HCT116 (cell line): ENCODE data around the gene TFIP11. TPM values are rescaled to one million over a fixed set of nuclear protein-coding genes. Genes with fewer than 3 reads are reported as not detected.

Source experiments
- ATAC-seq: fragments of 200-7000 bp; cut with Tn5 transposase; 2 replicates; pipeline ENCODE4 v1.9.1; 2020; ENCODE audit warnings: mild to moderate bottlenecking, moderate library complexity
- BruUV-seq: library from RNA; stranded (reverse); fragments of 400-500 nt; replicated peaks from 2 replicates; lab custom pipeline; 2021; lab: Mats Ljungman, UMichigan
- CTCF ChIA-PET: fragments of 300-600 bp; sonication (Branson Sonifier 250); formaldehyde crosslinking; loops from one replicate; lab custom pipeline; 2021; ENCODE audit warnings: antibody characterized with exemption; lab: Charles Lee
- POLR2A ChIA-PET: fragments of 300-600, 350-600 bp; sonication (Branson Sonifier 250); formaldehyde crosslinking; loops from one replicate; lab custom pipeline; 2021; ENCODE audit warnings: antibody characterized with exemption; lab: Charles Lee
- RAD21 ChIA-PET, 2 experiments: fragments of 300-600 bp; sonication (Branson Sonifier 250); formaldehyde crosslinking; loops; one replicate each; lab custom pipeline; 2023; ENCODE audit warnings: low total read pairs in 2 of 2; ENCODE audit not compliant: uncharacterized antibody in 2 of 2, unreplicated experiment in 2 of 2, low non-redundant PET in 1 of 2; lab: Charles Lee
- DNase-seq: peaks from one replicate; pipeline ENCODE4 v3.0.0-alpha.2; 2010; ENCODE audit warnings: low read depth, low spot score
- H2AFZ ChIP-seq: fragments of 200-600 bp; shearing (Covaris generic), sonication (generic); 2 replicates; pipeline ENCODE4 v1.6.1; 2017; ENCODE audit warnings: low read depth, mixed run types, mixed read lengths, antibody characterized with exemption, low read length; ENCODE audit not compliant: poor library complexity, severe bottlenecking
- H3K27ac ChIP-seq: 2 replicates; pipeline ENCODE4 v1.5.1; 2012; ENCODE audit warnings: low read depth, low read length
- H3K27me3 ChIP-seq: fragments of 200-600 bp; sonication (generic); 2 replicates; pipeline ENCODE4 v1.6.1; 2016; ENCODE audit warnings: mixed run types, low read length, mixed read lengths; ENCODE audit not compliant: insufficient read depth
- H3K36me3 ChIP-seq, 2 experiments: fragments of 200-500 bp in 1 of 2; fragments of 200-600 bp in 1 of 2; sonication (Bioruptor generic) in 1 of 2; sonication (generic) in 1 of 2; 2 replicates each; pipeline versions ENCODE4 v1.5.1 to v1.6.1; 2014 to 2016; ENCODE audit warnings: low read length in 2 of 2, inconsistent platforms in 1 of 2, mixed read lengths in 1 of 2, mixed run types in 1 of 2; ENCODE audit not compliant: insufficient read depth in 2 of 2, control insufficient read depth in 1 of 2
- H3K4me1 ChIP-seq, 2 experiments: fragments of 200-600 bp in 1 of 2; sonication (generic) in 1 of 2; 2 replicates each; pipeline versions ENCODE4 v1.5.1 to v1.6.1; 2012 to 2017; ENCODE audit warnings: low read length in 2 of 2, inconsistent platforms in 1 of 2, mild to moderate bottlenecking in 1 of 2, mixed read lengths in 1 of 2, mixed run types in 1 of 2, moderate library complexity in 1 of 2; ENCODE audit not compliant: insufficient read depth in 2 of 2, control insufficient read depth in 1 of 2
- H3K4me2 ChIP-seq: fragments of 200-600 bp; sonication (generic); 2 replicates; pipeline ENCODE4 v1.6.1; 2017; ENCODE audit warnings: mixed run types, low read length, mixed read lengths
- H3K4me3 ChIP-seq, 2 experiments: fragments of 200-600 bp in 1 of 2; sonication (generic) in 1 of 2; replicated peaks in 1 of 2; 2 replicates each; pipeline ENCODE4 v1.5.1; 2011 to 2016; ENCODE audit warnings: low read length in 2 of 2, control low read depth in 1 of 2, low read depth in 1 of 2, mild to moderate bottlenecking in 1 of 2, mixed read lengths in 1 of 2, mixed run types in 1 of 2
- H3K79me2 ChIP-seq: fragments of 200-600 bp; sonication (generic); 2 replicates; pipeline ENCODE4 v1.6.1; 2017; ENCODE audit warnings: mild to moderate bottlenecking, mixed run types, low read length, moderate library complexity, mixed read lengths; ENCODE audit not compliant: insufficient read depth
- H3K9ac ChIP-seq: fragments of 200-600 bp; sonication (generic); 2 replicates; pipeline ENCODE4 v1.6.1; 2016; ENCODE audit warnings: low read length, mixed read lengths
- H3K9me2 ChIP-seq: fragments of 200-600 bp; sonication (generic), shearing (Covaris generic); 2 replicates; pipeline ENCODE4 v1.6.1; 2017; ENCODE audit warnings: mixed run types, mild to moderate bottlenecking, moderate library complexity; ENCODE audit not compliant: insufficient read depth
- H3K9me3 ChIP-seq, 2 experiments: fragments of 200-500 bp in 1 of 2; fragments of 200-600 bp in 1 of 2; sonication (Bioruptor generic) in 1 of 2; sonication (generic) in 1 of 2; 2 replicates each; pipeline ENCODE4 v1.6.1; 2014 to 2017; ENCODE audit warnings: low read length in 2 of 2, mixed read lengths in 2 of 2, inconsistent platforms in 1 of 2, low read depth in 1 of 2, mild to moderate bottlenecking in 1 of 2, mixed run types in 1 of 2, moderate library complexity in 1 of 2; ENCODE audit not compliant: control insufficient read depth in 1 of 2, insufficient read depth in 1 of 2
- H4K20me1 ChIP-seq: fragments of 200-600 bp; sonication (generic), shearing (Covaris generic); 2 replicates; pipeline ENCODE4 v1.6.1; 2017; ENCODE audit warnings: mixed run types, mild to moderate bottlenecking, moderate library complexity; ENCODE audit not compliant: insufficient read depth
- CBX3 ChIP-seq: IDR thresholded peaks from 2 replicates; pipeline ENCODE4 v1.6.1; 2012; ENCODE audit warnings: low read depth
- CEBPB ChIP-seq: IDR thresholded peaks from 2 replicates; pipeline ENCODE4 v1.6.1; 2012; ENCODE audit warnings: low read depth
- EGR1 ChIP-seq: IDR thresholded peaks from 2 replicates; pipeline ENCODE4 v1.6.1; 2012; ENCODE audit warnings: low read depth
- ELF1 ChIP-seq: IDR thresholded peaks from 2 replicates; pipeline ENCODE4 v1.6.1; 2012; ENCODE audit warnings: low read depth, borderline replicate concordance
- EZH2 ChIP-seq: fragments of 200-600 bp; sonication (generic); IDR thresholded peaks from 2 replicates; pipeline ENCODE4 v1.6.1; 2017; ENCODE audit warnings: antibody characterized with exemption, mixed run types
- EZH2phosphoT487 ChIP-seq: fragments of 200-600 bp; IDR thresholded peaks from 2 replicates; pipeline ENCODE4 v1.6.1; 2018; ENCODE audit warnings: antibody characterized with exemption, borderline replicate concordance
- JUND ChIP-seq: IDR thresholded peaks from 2 replicates; pipeline ENCODE4 v1.6.1; 2012
- POLR2A ChIP-seq: IDR thresholded peaks from 2 replicates; pipeline ENCODE4 v1.7.0; 2011; ENCODE audit warnings: borderline replicate concordance; ENCODE audit not compliant: insufficient read depth, insufficient read length; ENCODE audit errors: extremely low read depth
- POLR2AphosphoS5 ChIP-seq: IDR thresholded peaks from 2 replicates; pipeline ENCODE4 v1.6.1; 2011; ENCODE audit warnings: mild to moderate bottlenecking, low read depth, low read length, moderate library complexity
- SIN3A ChIP-seq: IDR thresholded peaks from 2 replicates; pipeline ENCODE4 v1.6.1; 2012; ENCODE audit warnings: low read depth
- SRF ChIP-seq: IDR thresholded peaks from 2 replicates; pipeline ENCODE4 v1.6.1; 2012; ENCODE audit warnings: low read depth
- YY1 ChIP-seq: IDR thresholded peaks from 2 replicates; pipeline ENCODE4 v1.6.1; 2011; ENCODE audit warnings: low read length, low read depth, moderate library complexity, mild to moderate bottlenecking; ENCODE audit not compliant: insufficient replicate concordance; ENCODE audit errors: extremely low read depth
- ZNF274 ChIP-seq: fragments of 200-500 bp; sonication (Bioruptor generic); IDR thresholded peaks from 2 replicates; pipeline ENCODE4 v1.6.1; 2014; ENCODE audit warnings: mild to moderate bottlenecking, low read depth, low read length, inconsistent platforms
- intact Hi-C: fragments of 100-400 bp; cut with micrococcal nuclease; formaldehyde crosslinking; loops from 2 replicates; pipeline ENCODE4 v1.10.0; 2022
- total RNA-seq: library from RNA; stranded (reverse); gene quantifications from one replicate; pipeline ENCODE4 v1.2.1, GENCODE V29; 2021; ENCODE audit not compliant: unreplicated experiment
- TF ChIP-seq, protein P1 (sequence below): IDR thresholded peaks from 2 replicates; pipeline ENCODE4 v1.6.1; 2012
- TF ChIP-seq, protein P2 (sequence below): IDR thresholded peaks from 2 replicates; pipeline ENCODE4 v1.6.1; 2011; ENCODE audit warnings: mild to moderate bottlenecking, low read length, moderate library complexity; ENCODE audit not compliant: insufficient replicate concordance; ENCODE audit errors: extremely low read depth
- TF ChIP-seq, protein P3 (sequence below): IDR thresholded peaks from 2 replicates; pipeline ENCODE4 v1.6.1; 2012; ENCODE audit warnings: low read depth

TFIP11 gene
- total RNA-seq, 1 experiment from 2014 or later = 28.1 TPM

DNA sequence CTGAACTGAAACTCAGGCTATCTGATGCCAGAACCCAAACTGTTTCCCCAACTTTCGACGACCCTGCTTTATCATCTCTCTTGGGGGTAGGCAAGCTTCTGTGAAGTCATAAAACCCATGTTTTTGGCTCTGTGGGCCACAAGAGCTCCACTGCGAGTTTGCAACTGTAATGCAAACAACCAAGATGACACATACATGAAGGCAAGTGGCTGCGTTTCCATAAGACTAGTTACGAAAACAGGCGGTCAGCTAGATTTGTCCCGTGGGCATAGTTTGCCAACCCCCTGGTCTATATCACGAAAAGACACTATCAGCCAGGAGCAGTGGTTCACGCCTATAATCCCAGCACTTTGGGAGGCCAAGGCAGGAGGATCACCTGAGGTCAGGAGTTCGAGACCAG lies 40.2 kb upstream of the TFIP11 start:
- Histone ChIP-seq H3K36me3 (no peaks in the 10 kb centered on the region), H3K4me3 (no peak overlapping the region), H3K4me2 (no peak overlapping the region), H3K9me2 (no peaks in the 10 kb centered on the region), H3K79me2 (no peaks in the 10 kb centered on the region), H3K4me1 (peaks cover 13 to 17% of the 10 kb centered on the region in 2 experiments), H2AFZ (no peak overlapping the region), H3K27ac (no peak overlapping the region), H3K9me3 (no peaks in the 10 kb centered on the region), H4K20me1 (no peaks in the 10 kb centered on the region), H3K9ac (no peak overlapping the region), H3K27me3 (no peaks in the 10 kb centered on the region)
- POLR2A ChIA-PET = no interaction called here
- ATAC-seq (no peak), DNase-seq (no peak)
- TF ChIP-seq EGR1 (no peak), JUND (no peak)
- intact Hi-C loops = no loop called here
- BruUV-seq = no TSS peak
- RAD21 ChIA-PET = no interaction called here
- CTCF ChIA-PET = no interaction called here

DNA sequence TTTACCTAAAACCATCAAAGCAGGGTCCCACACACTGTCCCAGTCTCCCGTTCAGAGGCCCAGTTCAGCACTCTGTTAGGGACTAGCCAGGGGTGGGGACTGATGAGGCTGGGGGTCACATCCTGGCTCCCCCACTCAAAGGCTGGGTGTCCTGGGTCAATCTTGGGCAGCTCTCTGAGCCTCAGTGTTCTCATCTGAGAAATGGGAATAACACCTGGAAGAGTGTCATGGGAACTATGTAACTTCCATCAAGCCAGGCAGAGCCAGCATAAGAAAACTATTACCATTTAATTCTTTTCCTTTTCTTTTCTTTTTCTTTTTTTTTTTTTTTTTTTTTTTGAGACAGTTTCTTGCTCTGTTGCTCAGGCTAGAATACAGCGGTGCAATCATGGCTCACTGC lies 39.3 kb upstream of the TFIP11 start:
- BruUV-seq = no TSS peak
- CTCF ChIA-PET = no interaction called here
- no peak for ATAC-seq
- Histone ChIP-seq H3K9ac (no peak overlapping the region), H3K9me2 (no peaks in the 10 kb centered on the region), H4K20me1 (no peaks in the 10 kb centered on the region), H3K9me3 (no peaks in the 10 kb centered on the region), H3K4me3 (no peak overlapping the region), H3K4me1 (peaks cover 13 to 17% of the 10 kb centered on the region in 2 experiments), H2AFZ (no peak overlapping the region), H3K27ac (no peak overlapping the region), H3K79me2 (no peaks in the 10 kb centered on the region), H3K4me2 (no peak overlapping the region), H3K36me3 (no peaks in the 10 kb centered on the region), H3K27me3 (no peaks in the 10 kb centered on the region)
- no peak for DNase-seq
- POLR2A ChIA-PET = no interaction called here
- intact Hi-C loops = no loop called here
- RAD21 ChIA-PET = no interaction called here
- TF ChIP-seq EZH2phosphoT487 (no peak), CBX3 (no peak), SIN3A (no peak), CEBPB (no peak), SRF (no peak), ZNF274 (no peak), YY1 (no peak), ELF1 (no peak), JUND (no peak), POLR2A (no peak), POLR2AphosphoS5 (no peak), EGR1 (no peak), EZH2 (no peak)
- TF ChIP-seq, protein P1, sequence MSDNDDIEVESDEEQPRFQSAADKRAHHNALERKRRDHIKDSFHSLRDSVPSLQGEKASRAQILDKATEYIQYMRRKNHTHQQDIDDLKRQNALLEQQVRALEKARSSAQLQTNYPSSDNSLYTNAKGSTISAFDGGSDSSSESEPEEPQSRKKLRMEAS = no peak
- TF ChIP-seq, protein P2, sequence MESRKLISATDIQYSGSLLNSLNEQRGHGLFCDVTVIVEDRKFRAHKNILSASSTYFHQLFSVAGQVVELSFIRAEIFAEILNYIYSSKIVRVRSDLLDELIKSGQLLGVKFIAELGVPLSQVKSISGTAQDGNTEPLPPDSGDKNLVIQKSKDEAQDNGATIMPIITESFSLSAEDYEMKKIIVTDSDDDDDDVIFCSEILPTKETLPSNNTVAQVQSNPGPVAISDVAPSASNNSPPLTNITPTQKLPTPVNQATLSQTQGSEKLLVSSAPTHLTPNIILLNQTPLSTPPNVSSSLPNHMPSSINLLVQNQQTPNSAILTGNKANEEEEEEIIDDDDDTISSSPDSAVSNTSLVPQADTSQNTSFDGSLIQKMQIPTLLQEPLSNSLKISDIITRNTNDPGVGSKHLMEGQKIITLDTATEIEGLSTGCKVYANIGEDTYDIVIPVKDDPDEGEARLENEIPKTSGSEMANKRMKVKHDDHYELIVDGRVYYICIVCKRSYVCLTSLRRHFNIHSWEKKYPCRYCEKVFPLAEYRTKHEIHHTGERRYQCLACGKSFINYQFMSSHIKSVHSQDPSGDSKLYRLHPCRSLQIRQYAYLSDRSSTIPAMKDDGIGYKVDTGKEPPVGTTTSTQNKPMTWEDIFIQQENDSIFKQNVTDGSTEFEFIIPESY = no peak
- TF ChIP-seq, protein P3, sequence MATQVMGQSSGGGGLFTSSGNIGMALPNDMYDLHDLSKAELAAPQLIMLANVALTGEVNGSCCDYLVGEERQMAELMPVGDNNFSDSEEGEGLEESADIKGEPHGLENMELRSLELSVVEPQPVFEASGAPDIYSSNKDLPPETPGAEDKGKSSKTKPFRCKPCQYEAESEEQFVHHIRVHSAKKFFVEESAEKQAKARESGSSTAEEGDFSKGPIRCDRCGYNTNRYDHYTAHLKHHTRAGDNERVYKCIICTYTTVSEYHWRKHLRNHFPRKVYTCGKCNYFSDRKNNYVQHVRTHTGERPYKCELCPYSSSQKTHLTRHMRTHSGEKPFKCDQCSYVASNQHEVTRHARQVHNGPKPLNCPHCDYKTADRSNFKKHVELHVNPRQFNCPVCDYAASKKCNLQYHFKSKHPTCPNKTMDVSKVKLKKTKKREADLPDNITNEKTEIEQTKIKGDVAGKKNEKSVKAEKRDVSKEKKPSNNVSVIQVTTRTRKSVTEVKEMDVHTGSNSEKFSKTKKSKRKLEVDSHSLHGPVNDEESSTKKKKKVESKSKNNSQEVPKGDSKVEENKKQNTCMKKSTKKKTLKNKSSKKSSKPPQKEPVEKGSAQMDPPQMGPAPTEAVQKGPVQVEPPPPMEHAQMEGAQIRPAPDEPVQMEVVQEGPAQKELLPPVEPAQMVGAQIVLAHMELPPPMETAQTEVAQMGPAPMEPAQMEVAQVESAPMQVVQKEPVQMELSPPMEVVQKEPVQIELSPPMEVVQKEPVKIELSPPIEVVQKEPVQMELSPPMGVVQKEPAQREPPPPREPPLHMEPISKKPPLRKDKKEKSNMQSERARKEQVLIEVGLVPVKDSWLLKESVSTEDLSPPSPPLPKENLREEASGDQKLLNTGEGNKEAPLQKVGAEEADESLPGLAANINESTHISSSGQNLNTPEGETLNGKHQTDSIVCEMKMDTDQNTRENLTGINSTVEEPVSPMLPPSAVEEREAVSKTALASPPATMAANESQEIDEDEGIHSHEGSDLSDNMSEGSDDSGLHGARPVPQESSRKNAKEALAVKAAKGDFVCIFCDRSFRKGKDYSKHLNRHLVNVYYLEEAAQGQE = no peak
